ENCODE measurements around the gene GNAT3. TPM values are rescaled to one million over a fixed set of nuclear protein-coding genes. Genes with fewer than 3 reads are reported as not detected.

The GNAT3 gene
- total RNA-seq, 1 experiment from 2014 or later: not detected

GRCh38 chr7:80472491-80473200, 39.2 kb downstream of the GNAT3 start:
- H3K4me3 ChIP-seq (ENCODE audit: low read depth, low read length): no peak overlapping the region

GRCh38 chr7:80468931-80469714, 42.7 kb downstream of the GNAT3 start:
- Histone ChIP-seq H3K36me3 (ENCODE audit: control insufficient read depth, insufficient read depth, low read length) (no peaks in the 10 kb centered on the region), H3K27me3 (replicated peaks; ENCODE audit: control insufficient read depth, insufficient read depth, low read length) (no peaks in the 10 kb centered on the region), H3K4me1 (0 out of 2 replicates have a peak, but pooled peaks cover 4% of the 10 kb centered on the region), H3K4me3 (ENCODE audit: low read depth, low read length) (no peak overlapping the region), H3K9me3 (no peaks in the 10 kb centered on the region)
- no peak overlapping the region for H3K27ac Mint-ChIP-seq (ENCODE audit: unreplicated experiment)
- no peak for TF ChIP-seq CTCF (IDR thresholded peaks at IDR 0.05; ENCODE audit: insufficient read depth in 1 of 2, low read depth in 1 of 2, low read length in 1 of 2, severe bottlenecking in 1 of 2, unreplicated experiment in 1 of 2)
- intact Hi-C loops (cut with micrococcal nuclease; ENCODE audit: unreplicated experiment): no loop called here
- H3K4me3 Mint-ChIP-seq (ENCODE audit: unreplicated experiment): no peak overlapping the region
- ChIA-PET CTCF (no interaction called here), POLR2A (no interaction called here)
- H3K27me3 Mint-ChIP-seq (ENCODE audit: insufficient read depth, unreplicated experiment): no peaks in the 10 kb centered on the region
- H3K4me1 Mint-ChIP-seq (ENCODE audit: low read depth, unreplicated experiment): no peaks in the 10 kb centered on the region
- H3K36me3 Mint-ChIP-seq (ENCODE audit: insufficient read depth, unreplicated experiment): no peaks in the 10 kb centered on the region
- DNase-seq: no peak
- no peaks in the 10 kb centered on the region for H3K9me3 Mint-ChIP-seq (ENCODE audit: unreplicated experiment)
- no TSS peak for BruUV-seq (replicated peaks)

More at GRCh38 chr7:80472491-80473200, 39.2 kb downstream of the GNAT3 start:
- no peak for TF ChIP-seq CTCF (IDR thresholded peaks at IDR 0.05; ENCODE audit: insufficient read depth in 1 of 2, low read depth in 1 of 2, low read length in 1 of 2, severe bottlenecking in 1 of 2, unreplicated experiment in 1 of 2)
- H3K9me3 Mint-ChIP-seq (ENCODE audit: unreplicated experiment): no peaks in the 10 kb centered on the region
- H3K4me1 ChIP-seq: 0 out of 2 replicates have a peak, but pooled peaks cover 4% of the 10 kb centered on the region
- CTCF ChIA-PET: no interaction called here
- no peak overlapping the region for H3K4me3 Mint-ChIP-seq (ENCODE audit: unreplicated experiment)
- H3K36me3 Mint-ChIP-seq (ENCODE audit: insufficient read depth, unreplicated experiment): no peaks in the 10 kb centered on the region
- H3K4me1 Mint-ChIP-seq (ENCODE audit: low read depth, unreplicated experiment): no peaks in the 10 kb centered on the region
- H3K36me3 ChIP-seq (ENCODE audit: control insufficient read depth, insufficient read depth, low read length): no peaks in the 10 kb centered on the region
- no peaks in the 10 kb centered on the region for H3K27me3 Mint-ChIP-seq (ENCODE audit: insufficient read depth, unreplicated experiment)
- H3K9me3 ChIP-seq: no peaks in the 10 kb centered on the region
- POLR2A ChIA-PET: no interaction called here
- intact Hi-C loops (cut with micrococcal nuclease; ENCODE audit: unreplicated experiment): no loop called here
- no TSS peak for BruUV-seq (replicated peaks)
- no peaks in the 10 kb centered on the region; the same call in 1 of the 2 replicates for H3K27me3 ChIP-seq (replicated peaks; ENCODE audit: control insufficient read depth, insufficient read depth, low read length)
- H3K27ac Mint-ChIP-seq (ENCODE audit: unreplicated experiment): no peak overlapping the region
- no peak for DNase-seq

- TF ChIP-seq CTCF (IDR thresholded peaks at IDR 0.05; ENCODE audit: insufficient read depth in 1 of 2, low read depth in 1 of 2, low read length in 1 of 2, severe bottlenecking in 1 of 2, unreplicated experiment in 1 of 2): no peak
- ChIA-PET CTCF (no interaction called here), POLR2A (no interaction called here)
- Histone ChIP-seq H3K4me3 (ENCODE audit: low read depth, low read length) (no peak overlapping the region), H3K4me1 (no peaks in the 10 kb centered on the region), H3K36me3 (ENCODE audit: control insufficient read depth, insufficient read depth, low read length) (no peaks in the 10 kb centered on the region), H3K9me3 (no peaks in the 10 kb centered on the region), H3K27me3 (replicated peaks; ENCODE audit: control insufficient read depth, insufficient read depth, low read length) (no peaks in the 10 kb centered on the region)
- Mint-ChIP-seq H3K4me3 (ENCODE audit: unreplicated experiment) (no peak overlapping the region), H3K9me3 (ENCODE audit: unreplicated experiment) (no peaks in the 10 kb centered on the region), H3K27ac (ENCODE audit: unreplicated experiment) (no peak overlapping the region), H3K27me3 (ENCODE audit: insufficient read depth, unreplicated experiment) (no peaks in the 10 kb centered on the region), H3K4me1 (ENCODE audit: low read depth, unreplicated experiment) (no peaks in the 10 kb centered on the region), H3K36me3 (ENCODE audit: insufficient read depth, unreplicated experiment) (no peaks in the 10 kb centered on the region)
- DNase-seq: no peak
- intact Hi-C loops (cut with micrococcal nuclease; ENCODE audit: unreplicated experiment): no loop called here
- BruUV-seq (replicated peaks): no TSS peak
These were observed 44.8 kb downstream of the GNAT3 start for GRCh38 chr7:80467069-80467468.
